IMR-90 (cell line): Measurements from ENCODE around the gene SMIM5. TPM values are rescaled to one million over a fixed set of nuclear protein-coding genes. Genes with fewer than 3 reads are reported as not detected.

Experiments
- ATAC-seq: fragments of 200-7000 bp; cut with Tn5 transposase; 2 replicates; pipeline ENCODE4 v1.9.1; 2020; ENCODE audit warnings: low read depth, mild to moderate bottlenecking, moderate library complexity
- BruUV-seq: library from RNA; stranded (reverse); fragments of 400-500 nt; replicated peaks from 2 replicates; lab custom pipeline; 2021; lab: Mats Ljungman, UMichigan
- CTCF ChIA-PET: fragments of 300-600 bp; formaldehyde crosslinking; extraction: SDS; loops from one replicate; lab custom pipeline; 2021; ENCODE audit warnings: antibody characterized with exemption; lab: Yijun Ruan, JAX
- POLR2A ChIA-PET: fragments of 300-600 bp; sonication (Branson Sonifier 250); formaldehyde crosslinking; loops from one replicate; lab custom pipeline; 2022; ENCODE audit warnings: antibody characterized with exemption; ENCODE audit not compliant: unreplicated experiment; lab: Charles Lee
- DNase-seq: peaks from one replicate; pipeline ENCODE4 v3.0.0; 2013
- H2AFZ ChIP-seq: replicated peaks from 2 replicates; pipeline ENCODE3; 2013; ENCODE audit warnings: low read length, mild to moderate bottlenecking; ENCODE audit not compliant: poor library complexity
- H2AK5ac ChIP-seq: 2 replicates; pipeline ENCODE4 v1.6.1; 2013; ENCODE audit warnings: low read depth, low read length, inconsistent platforms
- H2AK9ac ChIP-seq: replicated peaks from 2 replicates; pipeline ENCODE3; 2013; ENCODE audit warnings: mild to moderate bottlenecking, low read depth, low read length, moderate library complexity; ENCODE audit not compliant: poor library complexity
- H2BK120ac ChIP-seq: 2 replicates; pipeline ENCODE4 v1.6.1; 2013; ENCODE audit warnings: low read depth, low read length, inconsistent platforms
- H2BK15ac ChIP-seq: 3 replicates; pipeline ENCODE4 v1.6.1; 2013; ENCODE audit warnings: low read depth, low read length, inconsistent platforms
- H2BK20ac ChIP-seq: 2 replicates; pipeline ENCODE4 v1.6.1; 2013; ENCODE audit warnings: low read depth, mild to moderate bottlenecking, inconsistent platforms, low read length, moderate library complexity
- H2BK5ac ChIP-seq: 2 replicates; pipeline ENCODE4 v1.6.1; 2013; ENCODE audit warnings: mild to moderate bottlenecking, low read depth, low read length, inconsistent platforms; ENCODE audit not compliant: poor library complexity, severe bottlenecking
- H3K14ac ChIP-seq: replicated peaks from 2 replicates; pipeline ENCODE4 v1.6.1; 2013; ENCODE audit warnings: low read depth, low read length, inconsistent platforms
- H3K18ac ChIP-seq: 2 replicates; pipeline ENCODE4 v1.6.1; 2013; ENCODE audit warnings: low read depth, low read length, control low read depth
- H3K23ac ChIP-seq: 2 replicates; pipeline ENCODE4 v1.6.1; 2013; ENCODE audit warnings: low read depth, low read length, inconsistent platforms
- H3K27ac ChIP-seq: 2 replicates; pipeline ENCODE4 v1.5.1; 2013; ENCODE audit warnings: mild to moderate bottlenecking, control low read depth, low read length; ENCODE audit not compliant: insufficient read depth
- H3K27me3 ChIP-seq: 2 replicates; pipeline ENCODE4 v1.6.1; 2013; ENCODE audit warnings: low read length; ENCODE audit not compliant: control insufficient read depth, insufficient read depth
- H3K36me3 ChIP-seq: 2 replicates; pipeline ENCODE4 v1.6.1; 2013; ENCODE audit warnings: low read length, mixed read lengths; ENCODE audit not compliant: control insufficient read depth, insufficient read depth
- H3K4ac ChIP-seq: 2 replicates; pipeline ENCODE4 v1.6.1; 2013; ENCODE audit warnings: low read depth, low read length, inconsistent platforms
- H3K4me1 ChIP-seq: 2 replicates; pipeline ENCODE4 v1.6.1; 2013; ENCODE audit warnings: low read length, mixed read lengths; ENCODE audit not compliant: control insufficient read depth, insufficient read depth
- H3K4me2 ChIP-seq: 2 replicates; pipeline ENCODE4 v1.6.1; 2013; ENCODE audit warnings: low read depth, mild to moderate bottlenecking, control low read depth, low read length, moderate library complexity
- H3K4me3 ChIP-seq: 2 replicates; pipeline ENCODE4 v1.5.1; 2013; ENCODE audit warnings: low read depth, mild to moderate bottlenecking, control low read depth, low read length, moderate library complexity; ENCODE audit not compliant: insufficient read depth
- H3K56ac ChIP-seq: 2 replicates; pipeline ENCODE4 v1.6.1; 2013; ENCODE audit warnings: low read length, inconsistent platforms; ENCODE audit not compliant: insufficient read depth; ENCODE audit errors: extremely low read depth
- H3K79me1 ChIP-seq, 2 experiments: 2 replicates each; pipeline ENCODE4 v1.6.1; 2013; ENCODE audit warnings: low read length in 2 of 2, inconsistent platforms in 1 of 2, low read depth in 1 of 2
- H3K9ac ChIP-seq: 2 replicates; pipeline ENCODE4 v1.6.1; 2013; ENCODE audit warnings: low read depth, low read length, control low read depth
- H3K9me1 ChIP-seq: 2 replicates; pipeline ENCODE4 v1.6.1; 2013; ENCODE audit warnings: low read length, inconsistent platforms; ENCODE audit not compliant: insufficient read depth
- H3K9me3 ChIP-seq: 2 replicates; pipeline ENCODE4 v1.6.1; 2013; ENCODE audit warnings: low read length; ENCODE audit not compliant: control insufficient read depth, insufficient read depth
- H4K20me1 ChIP-seq: 2 replicates; pipeline ENCODE4 v1.6.1; 2013; ENCODE audit warnings: low read length, inconsistent platforms; ENCODE audit not compliant: insufficient read depth
- H4K5ac ChIP-seq: 2 replicates; pipeline ENCODE4 v1.6.1; 2013; ENCODE audit warnings: mild to moderate bottlenecking, low read depth, low read length, control low read depth
- H4K8ac ChIP-seq, 2 experiments: 2 replicates each; pipeline ENCODE4 v1.6.1; 2013; ENCODE audit warnings: low read depth in 2 of 2, low read length in 2 of 2, control low read depth in 1 of 2, inconsistent platforms in 1 of 2
- H4K91ac ChIP-seq: 2 replicates; pipeline ENCODE4 v1.6.1; 2013; ENCODE audit warnings: low read depth, low read length, inconsistent platforms; ENCODE audit not compliant: insufficient read depth
- BHLHE40 ChIP-seq: fragments of 150-350 bp; IDR thresholded peaks from 2 replicates; pipeline ENCODE4 v1.6.1; 2016; ENCODE audit warnings: mild to moderate bottlenecking, low read depth, low read length
- CEBPB ChIP-seq: IDR thresholded peaks from 2 replicates; pipeline ENCODE4 v1.6.1; 2012; ENCODE audit warnings: low read depth, low read length, improper control_type of control experiment
- CHD1 ChIP-seq: IDR thresholded peaks from 2 replicates; pipeline ENCODE4 v1.6.1; 2012; ENCODE audit warnings: low read depth, low read length, improper control_type of control experiment
- CTCF ChIP-seq: conservative IDR thresholded peaks from 2 replicates; pipeline ENCODE4 v1.5.1; 2012; ENCODE audit warnings: mild to moderate bottlenecking, low read depth, low read length, improper control_type of control experiment
- ELK1 ChIP-seq: fragments of 150-350 bp; IDR thresholded peaks from 2 replicates; pipeline ENCODE4 v1.6.1; 2016; ENCODE audit warnings: low read depth, mild to moderate bottlenecking, low read length, moderate library complexity, borderline replicate concordance
- FOS ChIP-seq: fragments of 150-350 bp; IDR thresholded peaks from 2 replicates; pipeline ENCODE4 v1.6.1; 2016; ENCODE audit warnings: low read depth, low read length
- MAFK ChIP-seq: IDR thresholded peaks from 2 replicates; pipeline ENCODE4 v1.6.1; 2012; ENCODE audit warnings: low read depth, low read length, improper control_type of control experiment
- MAZ ChIP-seq: IDR thresholded peaks from 2 replicates; pipeline ENCODE4 v1.6.1; 2012; ENCODE audit warnings: low read depth, mild to moderate bottlenecking, low read length, improper control_type of control experiment, moderate library complexity, borderline replicate concordance
- MXI1 ChIP-seq: IDR thresholded peaks from 2 replicates; pipeline ENCODE4 v1.6.1; 2012; ENCODE audit warnings: low read depth, mild to moderate bottlenecking, low read length, moderate library complexity, borderline replicate concordance
- NFE2L2 ChIP-seq: fragments of 150-350 bp; IDR thresholded peaks from 2 replicates; pipeline ENCODE4 v1.6.1; 2016; ENCODE audit warnings: low read depth, mild to moderate bottlenecking, low read length
- POLR2A ChIP-seq: IDR thresholded peaks from 2 replicates; pipeline ENCODE4 v1.6.1; 2012; ENCODE audit warnings: mild to moderate bottlenecking, low read depth, low read length
- RAD21 ChIP-seq: IDR thresholded peaks from 2 replicates; pipeline ENCODE4 v1.6.1; 2012; ENCODE audit warnings: low read length, improper control_type of control experiment
- RCOR1 ChIP-seq: IDR thresholded peaks from 2 replicates; pipeline ENCODE4 v1.6.1; 2012; ENCODE audit warnings: mild to moderate bottlenecking, low read length, improper control_type of control experiment; ENCODE audit not compliant: insufficient replicate concordance
- RFX5 ChIP-seq: IDR thresholded peaks from 2 replicates; pipeline ENCODE4 v1.8.0; 2012; ENCODE audit warnings: low read depth, mild to moderate bottlenecking, low read length, moderate library complexity
- SMC3 ChIP-seq: fragments of 150-350 bp; IDR thresholded peaks from 2 replicates; pipeline ENCODE4 v1.6.1; 2016; ENCODE audit warnings: low read depth, mild to moderate bottlenecking, antibody characterized with exemption, low read length, moderate library complexity
- USF2 ChIP-seq: fragments of 150-350 bp; IDR thresholded peaks from 2 replicates; pipeline ENCODE4 v1.6.1; 2017; ENCODE audit warnings: mild to moderate bottlenecking, antibody characterized with exemption, low read length, low read depth
- WGBS, 2 experiments: methylation state at CpG; one replicate each; pipeline versions ENCODE4 v1.1.5 to v1.1.7; 2013; ENCODE audit warnings: missing lambda C conversion rate in 2 of 2; ENCODE audit not compliant: insufficient read length in 1 of 2; ENCODE audit errors: extremely low coverage in 2 of 2; 5-methylcytosine and 5-hydroxymethylcytosine counted together
- dilution Hi-C: fragments of 300-500 bp; cut with HindIII; formaldehyde crosslinking; loops from one replicate; pipeline ENCODE4 v1.14.3; 2018; ENCODE audit warnings: low sequenced_read_pairs; ENCODE audit not compliant: unreplicated experiment
- in situ Hi-C: fragments of 300-500 bp; cut with MboI; formaldehyde crosslinking; loops from 3 replicates; pipeline ENCODE4 v1.14.3; 2019; ENCODE audit warnings: low sequenced_read_pairs, inconsistent platforms, mixed read lengths
- intact Hi-C: fragments of 100-400 bp; cut with micrococcal nuclease; formaldehyde crosslinking; loops from 2 replicates; pipeline ENCODE4 v1.10.0; 2022
- polyA plus RNA-seq, 3 experiments: library from polyadenylated mRNA; depleted of rRNA; stranded (reverse); fragments of >200 nt; gene quantifications; 2 replicates each; pipeline ENCODE4 v1.2.3, GENCODE V29; 2012; ENCODE audit warnings: low replicate concordance in 1 of 3
- total RNA-seq: library from RNA; depleted of rRNA; stranded (reverse); fragments of >200 nt; gene quantifications from 2 replicates; pipeline ENCODE4 v1.2.3, GENCODE V29; 2012

The SMIM5 gene
- total and polyA plus RNA-seq, 2 of the 4 experiments (the other 2 are of a cell fraction) = not detected

GRCh38 chr17:75632428-75632827 is 806 bp upstream of the SMIM5 start:
- intact Hi-C loops = loop anchor here (5.0 kb wide), 1 partner anchor 115 kb away; the partner anchor contains the start of genes CASKIN2 and TSEN54
- peaks cover 15% of the 10 kb centered on the region for H3K4me1 ChIP-seq
- no peak overlapping the region for H4K8ac ChIP-seq
- H4K20me1 ChIP-seq = peaks cover 9% of the 10 kb centered on the region
- no peak overlapping the region for H3K14ac ChIP-seq
- in situ Hi-C loops = loop anchor here (5.0 kb wide), 1 partner anchor 115 kb away; no protein-coding TSS in a partner anchor
- H3K36me3 ChIP-seq = peaks cover 9% of the 10 kb centered on the region; the same call in 1 of the 2 replicates
- H2AK9ac ChIP-seq = no peak overlapping the region
- no peak overlapping the region for H3K56ac ChIP-seq
- peaks cover 0 to 3% of the 10 kb centered on the region in 2 experiments; a peak in 1 of 4 replicates for H3K79me1 ChIP-seq
- no peak overlapping the region for H2BK15ac ChIP-seq
- 78% methylated on average over 8 of the region's 12 CpGs; no CpG with 5 or more reads in 1 of the 2 experiments for WGBS, 2 experiments
- H3K4me3 ChIP-seq = no peak overlapping the region
- dilution Hi-C loops = no loop called here
- no peak overlapping the region for H2BK5ac ChIP-seq
- no TSS peak for BruUV-seq
- POLR2A ChIA-PET = interaction anchor here (0.8 kb wide), 1 partner anchor 115 kb away, joined by 3 read pairs; no protein-coding TSS in a partner anchor
- H2BK120ac ChIP-seq = no peak overlapping the region
- CTCF ChIA-PET = interaction anchor here (0.5 to 2.3 kb wide), 14 partner anchors 9 to 208 kb away, joined by 3 to 53 read pairs (median 3); partner anchors contain the start of genes RECQL5 and TSEN54
- H3K23ac ChIP-seq = no peak overlapping the region
- H3K27me3 ChIP-seq = no peaks in the 10 kb centered on the region
- no peak overlapping the region for H3K4ac ChIP-seq
- H4K5ac ChIP-seq = no peak overlapping the region
- no peak overlapping the region for H2BK20ac ChIP-seq
- H2AK5ac ChIP-seq = no peak overlapping the region
- H3K9ac ChIP-seq = no peak overlapping the region
- no peaks in the 10 kb centered on the region for H3K9me1 ChIP-seq
- H2AFZ ChIP-seq = no peak overlapping the region
- no peak overlapping the region for H3K27ac ChIP-seq
- no peak for ATAC-seq
- DNase-seq = no peak
- no peak overlapping the region for H3K18ac ChIP-seq
- TF ChIP-seq MAFK (no peak), FOS (no peak), RAD21 (no peak), BHLHE40 (no peak), NFE2L2 (no peak), CHD1 (no peak), POLR2A (no peak), SMC3 (no peak), CEBPB (no peak), RCOR1 (no peak), ELK1 (no peak), RFX5 (no peak), MAZ (no peak), CTCF (no peak), USF2 (no peak), MXI1 (no peak)
- no peak overlapping the region for H3K4me2 ChIP-seq
- no peaks in the 10 kb centered on the region for H3K9me3 ChIP-seq
- no peak overlapping the region for H4K91ac ChIP-seq
